ENCODE results near the gene UBE4B. TPM values are rescaled to one million over a fixed set of nuclear protein-coding genes. Genes with fewer than 3 reads are reported as not detected.

The UBE4B gene
- total and polyA plus RNA-seq, 2 of the 13 experiments (the other 11 are each of a cell fraction or from before 2014, with no cell fraction given) = 15.2 to 24.8 TPM

DNA sequence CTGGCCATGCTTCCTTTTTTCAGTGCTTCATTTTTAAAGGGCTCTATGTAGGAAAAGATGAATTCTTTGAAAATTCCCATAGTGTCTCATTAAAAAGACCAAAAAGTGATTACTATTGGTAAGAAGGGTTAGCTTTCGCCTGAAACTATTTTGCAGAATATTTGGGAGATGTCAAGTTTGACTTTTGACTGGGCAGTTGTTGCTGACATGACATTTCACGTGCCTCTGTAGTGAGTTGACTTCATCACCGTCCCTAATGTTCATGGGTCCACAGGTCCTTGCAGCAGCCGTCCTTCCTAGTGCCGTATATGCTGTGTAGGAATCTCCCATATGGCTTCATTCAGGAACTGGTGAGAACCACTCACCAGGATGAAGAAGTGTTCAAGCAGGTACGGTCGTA, 88.9 kb downstream of the UBE4B start (continued):
- TF ChIP-seq GLMP (CRISPR knock-in tag; IDR thresholded peaks at IDR 0.05; ENCODE audit: borderline replicate concordance) = no peak

DNA sequence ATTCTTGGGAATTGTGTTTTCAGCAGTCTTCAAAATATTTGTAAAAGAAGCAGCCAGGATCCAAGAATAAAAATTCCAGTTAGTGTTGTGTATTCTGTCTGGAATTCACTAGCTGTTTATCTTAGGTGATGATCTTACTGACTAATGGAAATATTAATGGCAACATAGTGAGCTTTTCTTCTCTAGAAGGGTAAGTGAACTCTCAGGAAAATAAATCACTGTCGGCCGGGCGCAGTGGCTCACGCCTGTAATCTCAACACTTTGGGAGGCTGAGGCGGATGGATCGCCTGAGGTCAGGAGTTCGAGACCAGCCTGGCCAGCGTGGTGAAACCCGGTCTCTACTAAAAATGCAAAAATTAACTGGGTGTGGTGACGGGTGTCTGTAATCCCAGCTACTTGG, 90.2 kb downstream of the UBE4B start:
- POLR2A ChIA-PET = no interaction called here
- no peak overlapping the region for H2AFZ ChIP-seq (ENCODE audit: low read length)
- DNase-seq (ENCODE audit: low spot score) (no peak), FAIRE-seq (no peak), ATAC-seq (no peak)
- CTCF ChIA-PET (ENCODE audit: low intra/inter-chr PET ratio, low total read pairs) = no interaction called here
- no peak overlapping the region for H3K27ac ChIP-seq (ENCODE audit: extremely low read length, insufficient read depth, low read length)
- TF ChIP-seq ZBTB39 (CRISPR knock-in tag; IDR thresholded peaks at IDR 0.05) (no peak), ZNF20 (CRISPR knock-in tag; IDR thresholded peaks at IDR 0.05) (no peak), ZNF672 (CRISPR knock-in tag; IDR thresholded peaks at IDR 0.05) (no peak), SMAD9 (CRISPR knock-in tag; IDR thresholded peaks at IDR 0.05) (no peak), ZNF773 (CRISPR knock-in tag; IDR thresholded peaks at IDR 0.05; ENCODE audit: borderline replicate concordance) (no peak), NCOA2 (CRISPR knock-in tag; IDR thresholded peaks at IDR 0.05) (no peak)
- TF ChIP-seq, protein P1, sequence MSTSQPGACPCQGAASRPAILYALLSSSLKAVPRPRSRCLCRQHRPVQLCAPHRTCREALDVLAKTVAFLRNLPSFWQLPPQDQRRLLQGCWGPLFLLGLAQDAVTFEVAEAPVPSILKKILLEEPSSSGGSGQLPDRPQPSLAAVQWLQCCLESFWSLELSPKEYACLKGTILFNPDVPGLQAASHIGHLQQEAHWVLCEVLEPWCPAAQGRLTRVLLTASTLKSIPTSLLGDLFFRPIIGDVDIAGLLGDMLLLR (CRISPR knock-in tag; IDR thresholded peaks at IDR 0.05) = no peak
- TF ChIP-seq, protein P2, sequence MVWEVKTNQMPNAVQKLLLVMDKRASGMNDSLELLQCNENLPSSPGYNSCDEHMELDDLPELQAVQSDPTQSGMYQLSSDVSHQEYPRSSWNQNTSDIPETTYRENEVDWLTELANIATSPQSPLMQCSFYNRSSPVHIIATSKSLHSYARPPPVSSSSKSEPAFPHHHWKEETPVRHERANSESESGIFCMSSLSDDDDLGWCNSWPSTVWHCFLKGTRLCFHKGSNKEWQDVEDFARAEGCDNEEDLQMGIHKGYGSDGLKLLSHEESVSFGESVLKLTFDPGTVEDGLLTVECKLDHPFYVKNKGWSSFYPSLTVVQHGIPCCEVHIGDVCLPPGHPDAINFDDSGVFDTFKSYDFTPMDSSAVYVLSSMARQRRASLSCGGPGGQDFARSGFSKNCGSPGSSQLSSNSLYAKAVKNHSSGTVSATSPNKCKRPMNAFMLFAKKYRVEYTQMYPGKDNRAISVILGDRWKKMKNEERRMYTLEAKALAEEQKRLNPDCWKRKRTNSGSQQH (CRISPR knock-in tag; IDR thresholded peaks at IDR 0.05; ENCODE audit: low read depth) = no peak
- H3K4me2 ChIP-seq (ENCODE audit: low read depth, low read length) = no peak overlapping the region
- peaks cover 5 to 36% of the 10 kb centered on the region in 2 experiments for H3K36me3 ChIP-seq (replicated peaks in 1 of 2; ENCODE audit: control insufficient read depth in 1 of 2, insufficient read depth in 2 of 2, low read length in 2 of 2)
- WGBS (ENCODE audit: low lambda C conversion rate) = 97% methylated on average over 10 of the region's 10 CpGs
- BruUV-seq (replicated peaks) = no TSS peak
- no peak overlapping the region for H3K4me3 ChIP-seq (replicated peaks in 1 of 3; ENCODE audit: insufficient read depth in 1 of 3, low read depth in 2 of 3, low read length in 3 of 3)
- H3K9ac ChIP-seq (ENCODE audit: insufficient read depth, low read depth, low read length) = no peak overlapping the region
- 0 out of 2 replicates have a peak, but pooled peaks cover 7% of the 10 kb centered on the region for H3K4me1 ChIP-seq (ENCODE audit: insufficient read depth, low read length)
- intact Hi-C loops (cut with micrococcal nuclease; ENCODE audit: unreplicated experiment) (no loop called here), in situ Hi-C loops (cut with HindIII; ENCODE audit: extremely low pct_ligation_motif_present, low pct_unique_long_range_greater_than_20kb) (no loop called here)
- H3K79me2 ChIP-seq (ENCODE audit: insufficient read depth, low read length) = no peaks in the 10 kb centered on the region
- no peaks in the 10 kb centered on the region for H3K27me3 ChIP-seq (ENCODE audit: control insufficient read depth in 1 of 2, insufficient read depth in 2 of 2, low read length in 2 of 2)
- no peaks in the 10 kb centered on the region for H3K9me3 ChIP-seq (ENCODE audit: low read length)
- no peaks in the 10 kb centered on the region for H4K20me1 ChIP-seq (ENCODE audit: insufficient read depth, low read length)

All from HepG2 (cell line).